Psoas muscle (tissue), 8 donors: ENCODE measurements around the gene BRINP3. TPM values are rescaled to one million over a fixed set of nuclear protein-coding genes. Genes with fewer than 3 reads are reported as not detected.

Experiments used
- ATAC-seq, 4 donors: fragments of 200-7000 bp; cut with Tn5 transposase; one replicate each; pipeline ENCODE4 v1.9.1; 2020; ENCODE audit warnings: moderate library complexity in 3 of 4, mild to moderate bottlenecking in 2 of 4
- DNase-seq, 2 donors: peaks; one replicate each; pipeline ENCODE4 v3.0.0-alpha.2; 2020
- H3K27ac ChIP-seq: fragments of 200-600 bp; one replicate; pipeline ENCODE4 v1.8.0; 2022
- H3K27me3 ChIP-seq, 3 donors: fragments of 200-600 bp in 1 of 3; one replicate each; pipeline versions ENCODE4 v1.6.1 to v1.8.0; 2013 to 2022; ENCODE audit warnings: low read length in 2 of 3, mild to moderate bottlenecking in 2 of 3, moderate library complexity in 1 of 3; ENCODE audit not compliant: insufficient read depth in 3 of 3
- H3K36me3 ChIP-seq, 2 donors: fragments of 200-600 bp in 1 of 2; one replicate each; pipeline versions ENCODE4 v1.6.1 to v1.8.0; 2013 to 2022; ENCODE audit warnings: low read depth in 1 of 2, mild to moderate bottlenecking in 1 of 2, moderate library complexity in 1 of 2; ENCODE audit not compliant: insufficient read depth in 1 of 2
- H3K4me1 ChIP-seq: fragments of 200-600 bp; one replicate; pipeline ENCODE4 v1.8.0; 2022
- H3K4me3 ChIP-seq: fragments of 200-600 bp; one replicate; pipeline ENCODE4 v1.8.0; 2022; ENCODE audit warnings: mild to moderate bottlenecking
- H3K9me3 ChIP-seq: fragments of 200-600 bp; one replicate; pipeline ENCODE4 v1.8.0; 2022
- WGBS, 3 donors: extraction: QIAGEN DNeasy Blood & Tissue Kit; methylation state at CpG; one replicate each; pipeline versions ENCODE4 v1.1.6 to v1.1.7; 2013; 5-methylcytosine and 5-hydroxymethylcytosine counted together
- intact Hi-C, 2 donors: fragments of 100-400 bp; cut with DNase I; formaldehyde crosslinking; loops; one replicate each; pipeline versions ENCODE4 v1.11.0 to v1.14.2; 2022
- polyA plus RNA-seq, 3 donors: library from polyadenylated mRNA; stranded (reverse); fragments of 200-250 nt; gene quantifications; one replicate each; pipeline ENCODE4 v1.2.3, GENCODE V29; 2013
- total RNA-seq, 4 donors: library from RNA; stranded (reverse); fragmentation: NEBNext Ultra II Directional in 2 of 4; extraction: Animal tissue kit (Norgen Biotek cat#: 25700) in 2 of 4; gene quantifications; one replicate each; pipeline versions ENCODE4 v1.2.1 to v1.2.4, GENCODE V29; 2021 to 2023
- TF ChIP-seq, protein P1 (sequence below): fragments of 200-600 bp; IDR thresholded peaks from one replicate; pipeline ENCODE4 v1.8.0; 2022; ENCODE audit warnings: antibody characterized with exemption
- donor health status: healthy with polysubstance abuse.
- donor health status: DM: no; HTN: no; CAD: no; lungs with moderate emphysema.
- donor health status: Bipolar disorder and iron deficiency.
- donor health status: healthy.
- donor health status: DM: yes; HTN: yes; CAD: no.
- donor health status: DM: no; HTN: no; CAD: no.
- donor health status: DM: no; HTN: no; CAD: no.
- donor health status: DM: yes; HTN: yes; CAD: no.

Gene BRINP3
- total and polyA plus RNA-seq, 7 donors = 0.09 to 0.45 TPM; not detected in 5

DNA sequence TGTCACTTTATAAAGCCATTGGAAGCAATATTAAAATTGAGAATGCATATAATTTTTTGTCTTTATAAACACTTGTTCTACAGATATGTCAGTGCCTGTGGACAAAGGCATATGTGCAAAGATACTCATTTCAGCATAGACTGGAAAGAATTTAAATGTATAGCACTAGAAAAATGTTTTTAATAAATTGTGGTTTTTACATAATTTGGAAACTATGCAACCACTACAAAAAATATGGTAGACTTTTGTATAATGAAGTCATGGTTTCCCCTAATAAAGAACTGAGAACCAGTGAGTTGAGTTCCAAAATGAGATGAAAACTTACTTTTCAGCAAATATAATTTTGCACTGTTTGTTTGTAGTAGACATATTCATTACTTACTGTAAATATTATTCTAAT lies 48.5 kb downstream of the BRINP3 start:
- intact Hi-C loops = no loop called here
- Histone ChIP-seq H3K4me3 (no peak overlapping the region), H3K4me1 (no peaks in the 10 kb centered on the region), H3K27me3 (no peaks in the 10 kb centered on the region), H3K36me3 (no peaks in the 10 kb centered on the region), H3K27ac (no peak overlapping the region), H3K9me3 (no peaks in the 10 kb centered on the region)
- ATAC-seq = no peak
- DNase-seq = no peak
- TF ChIP-seq, protein P1, sequence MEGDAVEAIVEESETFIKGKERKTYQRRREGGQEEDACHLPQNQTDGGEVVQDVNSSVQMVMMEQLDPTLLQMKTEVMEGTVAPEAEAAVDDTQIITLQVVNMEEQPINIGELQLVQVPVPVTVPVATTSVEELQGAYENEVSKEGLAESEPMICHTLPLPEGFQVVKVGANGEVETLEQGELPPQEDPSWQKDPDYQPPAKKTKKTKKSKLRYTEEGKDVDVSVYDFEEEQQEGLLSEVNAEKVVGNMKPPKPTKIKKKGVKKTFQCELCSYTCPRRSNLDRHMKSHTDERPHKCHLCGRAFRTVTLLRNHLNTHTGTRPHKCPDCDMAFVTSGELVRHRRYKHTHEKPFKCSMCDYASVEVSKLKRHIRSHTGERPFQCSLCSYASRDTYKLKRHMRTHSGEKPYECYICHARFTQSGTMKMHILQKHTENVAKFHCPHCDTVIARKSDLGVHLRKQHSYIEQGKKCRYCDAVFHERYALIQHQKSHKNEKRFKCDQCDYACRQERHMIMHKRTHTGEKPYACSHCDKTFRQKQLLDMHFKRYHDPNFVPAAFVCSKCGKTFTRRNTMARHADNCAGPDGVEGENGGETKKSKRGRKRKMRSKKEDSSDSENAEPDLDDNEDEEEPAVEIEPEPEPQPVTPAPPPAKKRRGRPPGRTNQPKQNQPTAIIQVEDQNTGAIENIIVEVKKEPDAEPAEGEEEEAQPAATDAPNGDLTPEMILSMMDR = no peak

DNA sequence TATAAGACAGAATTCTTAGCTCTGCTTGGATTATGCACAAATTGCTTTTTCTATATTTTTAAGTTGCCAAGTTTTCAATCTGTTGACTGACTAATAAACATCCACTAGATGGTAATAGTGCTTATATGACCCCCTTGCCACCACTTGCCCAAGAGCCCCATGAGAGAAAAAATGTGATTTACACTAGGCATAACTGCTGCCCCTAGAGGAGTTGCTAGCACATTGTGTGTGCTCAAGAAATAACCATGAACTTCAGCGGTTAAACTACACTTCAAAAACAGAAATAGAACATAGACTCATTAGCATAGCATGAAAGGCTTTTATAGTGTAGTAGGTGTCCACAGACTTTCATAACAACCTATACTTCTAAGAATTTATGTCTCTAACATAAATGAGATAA lies 61.4 kb downstream of the BRINP3 start:
- Histone ChIP-seq H3K4me3 (no peak overlapping the region), H3K9me3 (no peaks in the 10 kb centered on the region), H3K36me3 (no peaks in the 10 kb centered on the region), H3K27me3 (no peaks in the 10 kb centered on the region), H3K4me1 (no peaks in the 10 kb centered on the region), H3K27ac (no peak overlapping the region)
- intact Hi-C loops = no loop called here
- 76 to 88% (median 80%) methylated on average over 1 of the region's 1 CpG for WGBS, 3 donors
- ATAC-seq = no peak
- no peak for DNase-seq
- TF ChIP-seq, protein P1 = no peak

DNA sequence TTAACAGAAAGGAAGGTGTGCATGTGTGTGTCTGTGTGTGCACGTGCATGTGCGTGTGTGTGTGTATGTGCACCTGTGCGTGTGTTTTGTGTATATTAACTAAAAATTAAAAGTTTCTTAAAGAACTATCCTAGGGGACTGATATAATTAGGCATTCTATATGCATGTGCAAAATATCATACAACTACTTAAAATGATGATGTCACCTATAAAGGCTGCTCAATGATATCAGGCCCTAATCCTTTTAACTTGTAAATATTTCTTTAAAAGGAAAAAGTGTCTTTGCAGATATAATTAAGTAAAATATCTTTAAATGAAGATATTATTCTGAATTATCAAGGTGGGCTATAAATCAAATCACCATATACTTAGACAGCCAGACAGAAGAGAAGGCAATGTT lies 64.5 kb downstream of the BRINP3 start:
- no peak overlapping the region for H3K27ac ChIP-seq
- 89 to 96% (median 91%) methylated on average over 3 of the region's 3 CpGs for WGBS, 3 donors
- ATAC-seq = no peak
- no peak for DNase-seq
- H3K36me3 ChIP-seq = no peaks in the 10 kb centered on the region
- no peak overlapping the region for H3K4me3 ChIP-seq
- H3K27me3 ChIP-seq = no peaks in the 10 kb centered on the region
- no peaks in the 10 kb centered on the region for H3K4me1 ChIP-seq
- H3K9me3 ChIP-seq = no peaks in the 10 kb centered on the region
- intact Hi-C loops = no loop called here
- TF ChIP-seq, protein P1 = no peak

DNA sequence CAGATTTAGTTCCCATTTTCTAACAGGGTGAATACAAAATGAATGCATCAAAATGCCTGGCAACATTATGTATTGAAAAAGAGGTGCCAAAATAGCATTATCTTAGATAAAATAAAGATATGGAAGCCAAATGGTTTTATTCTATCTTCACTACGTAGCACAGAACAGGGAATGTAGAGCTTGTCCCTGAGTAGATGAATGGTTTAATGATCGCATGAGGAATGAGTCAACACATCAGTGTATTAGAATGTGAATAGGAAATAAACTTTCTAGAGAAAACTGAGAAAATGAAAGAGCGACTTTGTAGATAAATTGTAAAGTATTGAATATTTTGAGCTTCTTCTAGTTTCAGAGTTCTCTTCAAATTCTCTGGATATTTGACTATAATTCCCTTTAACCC lies 74.3 kb downstream of the BRINP3 start:
- intact Hi-C loops = no loop called here
- 83 to 86% (median 86%) methylated on average over 3 of the region's 3 CpGs for WGBS, 3 donors
- no peak for ATAC-seq

DNA sequence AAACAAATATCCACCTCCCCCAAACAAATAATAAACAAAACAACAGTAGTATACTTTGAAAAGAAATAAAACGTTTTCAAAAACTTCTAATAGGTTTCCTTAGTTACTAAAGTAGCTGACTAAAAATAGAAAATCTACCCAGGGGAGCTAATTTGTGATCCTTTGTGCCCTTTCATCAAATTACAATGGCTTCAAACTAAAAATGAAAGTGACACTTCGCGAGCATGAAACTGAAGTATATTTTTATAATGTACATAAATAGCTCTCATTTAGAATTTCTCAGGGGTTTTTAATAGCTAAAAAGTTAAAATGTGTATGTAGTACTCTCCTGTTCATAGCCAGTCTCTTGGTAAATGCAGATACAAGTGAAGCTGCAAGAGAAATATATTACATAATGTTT lies 78.4 kb downstream of the BRINP3 start:
- TF ChIP-seq, protein P1 = no peak
- Histone ChIP-seq H3K27me3 (no peaks in the 10 kb centered on the region), H3K27ac (no peak overlapping the region), H3K4me3 (no peak overlapping the region), H3K36me3 (no peaks in the 10 kb centered on the region), H3K4me1 (no peaks in the 10 kb centered on the region), H3K9me3 (no peaks in the 10 kb centered on the region)
- WGBS, 3 donors = 63 to 73% (median 67%) methylated on average over 3 of the region's 3 CpGs
- ATAC-seq = no peak
- intact Hi-C loops = no loop called here
- no peak for DNase-seq

More for the DNA sequence above, 74.3 kb downstream of the BRINP3 start:
- no peak overlapping the region for H3K4me3 ChIP-seq
- H3K27me3 ChIP-seq = no peaks in the 10 kb centered on the region
- TF ChIP-seq, protein P1 = no peak
- H3K27ac ChIP-seq = no peak overlapping the region
- H3K36me3 ChIP-seq = no peaks in the 10 kb centered on the region
- H3K4me1 ChIP-seq = no peaks in the 10 kb centered on the region
- DNase-seq = no peak
- no peaks in the 10 kb centered on the region for H3K9me3 ChIP-seq
